GM12865 (cell line): Measurements from ENCODE around the gene TCF7L2.

Experiments used
- DNase-seq: peaks from one replicate; pipeline ENCODE4 v3.0.0; 2010; ENCODE audit warnings: low read depth
- H3K4me3 ChIP-seq: 2 replicates; pipeline ENCODE4 v1.5.1; 2011; ENCODE audit warnings: mild to moderate bottlenecking, low read depth, low read length, control low read depth
- CTCF ChIP-seq: IDR thresholded peaks from 2 replicates; pipeline ENCODE4 v1.5.1; 2011; ENCODE audit warnings: low read length, control low read depth, low read depth, inconsistent platforms; ENCODE audit not compliant: insufficient read depth; ENCODE audit errors: missing control alignments

Gene TCF7L2

GRCh38 chr10:113179966-113180365 is 229.9 kb downstream of the TCF7L2 start:
- no peak for DNase-seq
- no peak overlapping the region for H3K4me3 ChIP-seq
- TF ChIP-seq CTCF = no peak

- TF ChIP-seq CTCF = no peak
- H3K4me3 ChIP-seq = no peak overlapping the region
- DNase-seq = no peak
These were observed 230.5 kb downstream of the TCF7L2 start for GRCh38 chr10:113180401-113181154.

- no peak for DNase-seq
- TF ChIP-seq CTCF = no peak
- H3K4me3 ChIP-seq = no peak overlapping the region
These were observed 232.1 kb downstream of the TCF7L2 start for GRCh38 chr10:113182154-113182553.

GRCh38 chr10:113183573-113183972 is 233.5 kb downstream of the TCF7L2 start:
- DNase-seq = no peak
- H3K4me3 ChIP-seq = no peak overlapping the region
- TF ChIP-seq CTCF = no peak

- DNase-seq = no peak
- no peak overlapping the region for H3K4me3 ChIP-seq
- no peak for TF ChIP-seq CTCF
These were observed 237.2 kb downstream of the TCF7L2 start for GRCh38 chr10:113187063-113187777.

GRCh38 chr10:113199459-113199858 is 249.4 kb downstream of the TCF7L2 start:
- DNase-seq = no peak
- no peak overlapping the region for H3K4me3 ChIP-seq
- no peak for TF ChIP-seq CTCF
